Nephron (organoid): Measurements from ENCODE around the gene POLL.

Experiments used
- H3K27ac Mint-ChIP-seq, 3 experiments: 2 replicates each; pipeline ENCODE4 v1.8.0; 2020; ENCODE audit warnings: mixed read lengths in 3 of 3, mild to moderate bottlenecking in 2 of 3, moderate library complexity in 1 of 3
- H3K27me3 Mint-ChIP-seq: 2 replicates; pipeline ENCODE4 v1.8.0; 2021; ENCODE audit warnings: low read depth, mild to moderate bottlenecking, moderate library complexity, mixed read lengths
- H3K36me3 Mint-ChIP-seq: 2 replicates; pipeline ENCODE4 v1.8.0; 2020; ENCODE audit warnings: low read depth, mixed read lengths
- H3K4me1 Mint-ChIP-seq: 2 replicates; pipeline ENCODE4 v1.8.0; 2020; ENCODE audit warnings: mixed read lengths
- H3K4me3 Mint-ChIP-seq, 3 experiments: 2 replicates each; pipeline ENCODE4 v1.8.0; 2020; ENCODE audit warnings: mild to moderate bottlenecking in 3 of 3, mixed read lengths in 3 of 3, moderate library complexity in 2 of 3
- H3K9me3 Mint-ChIP-seq: 2 replicates; pipeline ENCODE4 v1.8.0; 2020; ENCODE audit warnings: mixed read lengths
- CTCF ChIP-seq, 3 experiments: fragments of 200-600 bp; sonication (generic); IDR thresholded peaks; one replicate each; pipeline ENCODE4 v1.5.0; 2021; ENCODE audit warnings: antibody characterized with exemption in 3 of 3; ENCODE audit not compliant: unreplicated experiment in 3 of 3

POLL gene

GRCh38 chr10:101557541-101557940, 30.5 kb downstream of the POLL start:
- Mint-ChIP-seq H3K27me3 (peaks cover 26% of the 10 kb centered on the region), H3K9me3 (no peaks in the 10 kb centered on the region), H3K4me3 (no peak overlapping the region), H3K27ac (no peak overlapping the region), H3K36me3 (peaks cover 39% of the 10 kb centered on the region), H3K4me1 (peaks cover 8% of the 10 kb centered on the region)
- no peak for TF ChIP-seq CTCF (IDR thresholded peaks at IDR 0.05; ENCODE audit: unreplicated experiment in 3 of 3)

- no peak overlapping the region for H3K27ac Mint-ChIP-seq
These were observed 35.6 kb downstream of the POLL start for GRCh38 chr10:101552442-101552841.

GRCh38 chr10:101550965-101551364, 37.1 kb downstream of the POLL start:
- Mint-ChIP-seq H3K4me3 (no peak overlapping the region), H3K9me3 (peaks cover 2% of the 10 kb centered on the region), H3K4me1 (no peaks in the 10 kb centered on the region), H3K27ac (no peak overlapping the region), H3K36me3 (peaks cover 66% of the 10 kb centered on the region), H3K27me3 (no peaks in the 10 kb centered on the region)
- TF ChIP-seq CTCF (IDR thresholded peaks at IDR 0.05; ENCODE audit: unreplicated experiment in 3 of 3), result no peak

More at GRCh38 chr10:101552442-101552841, 35.6 kb downstream of the POLL start:
- no peaks in the 10 kb centered on the region for H3K27me3 Mint-ChIP-seq
- no peak for TF ChIP-seq CTCF (IDR thresholded peaks at IDR 0.05; ENCODE audit: unreplicated experiment in 3 of 3)
- H3K4me3 Mint-ChIP-seq, result no peak overlapping the region
- no peaks in the 10 kb centered on the region for H3K4me1 Mint-ChIP-seq
- H3K9me3 Mint-ChIP-seq, result no peaks in the 10 kb centered on the region
- H3K36me3 Mint-ChIP-seq, result peaks cover 65% of the 10 kb centered on the region

GRCh38 chr10:101545898-101546297, 42.2 kb downstream of the POLL start:
- no peak overlapping the region for H3K4me3 Mint-ChIP-seq
- TF ChIP-seq CTCF (IDR thresholded peaks at IDR 0.05; ENCODE audit: unreplicated experiment in 3 of 3), result no peak
- peaks cover 3% of the 10 kb centered on the region for H3K9me3 Mint-ChIP-seq
- peaks cover 40% of the 10 kb centered on the region for H3K36me3 Mint-ChIP-seq
- no peak overlapping the region for H3K27ac Mint-ChIP-seq
- H3K4me1 Mint-ChIP-seq, result no peaks in the 10 kb centered on the region
- H3K27me3 Mint-ChIP-seq, result no peaks in the 10 kb centered on the region

- TF ChIP-seq CTCF (IDR thresholded peaks at IDR 0.05; ENCODE audit: unreplicated experiment in 3 of 3), result no peak
- H3K27ac Mint-ChIP-seq, result peak overlapping the region; percentile 5 to 32 (median 23)
- peaks cover 56% of the 10 kb centered on the region for H3K36me3 Mint-ChIP-seq
These were observed 49.6 kb downstream of the POLL start for GRCh38 chr10:101538446-101538845.

GRCh38 chr10:101536800-101537199, 51.3 kb downstream of the POLL start:
- H3K4me3 Mint-ChIP-seq, result no peak overlapping the region
- H3K27me3 Mint-ChIP-seq, result no peaks in the 10 kb centered on the region
- H3K36me3 Mint-ChIP-seq, result peaks cover 62% of the 10 kb centered on the region
- H3K9me3 Mint-ChIP-seq, result no peaks in the 10 kb centered on the region
- H3K4me1 Mint-ChIP-seq, result peaks cover 9% of the 10 kb centered on the region
- no peak overlapping the region for H3K27ac Mint-ChIP-seq
- TF ChIP-seq CTCF (IDR thresholded peaks at IDR 0.05; ENCODE audit: unreplicated experiment in 3 of 3), result peak; percentile 29 to 43 (median 38)

More at GRCh38 chr10:101538446-101538845, 49.6 kb downstream of the POLL start:
- Mint-ChIP-seq H3K4me3 (no peak overlapping the region), H3K27me3 (no peaks in the 10 kb centered on the region), H3K9me3 (no peaks in the 10 kb centered on the region), H3K4me1 (peaks cover 9% of the 10 kb centered on the region)
